ENCODE data around the gene CYTL1.

GRCh38 chr4:5010984-5011383 is 8.3 kb downstream of the CYTL1 start:
- TF ChIP-seq CTCF (IDR thresholded peaks at IDR 0.05) (no peak), EP300 (IDR thresholded peaks at IDR 0.05) (no peak), POLR2AphosphoS5 (IDR thresholded peaks at IDR 0.05) (no peak), POLR2A (IDR thresholded peaks at IDR 0.05) (no peak)
